Measurements from ENCODE around the gene ABLIM1.

GRCh38 chr10:114575417-114576131 is 82.5 kb downstream of the ABLIM1 start:
- TF ChIP-seq ZNF114 (CRISPR knock-in tag; IDR thresholded peaks at IDR 0.05) (no peak), CTCF (conservative IDR thresholded peaks at IDR 0.05; ENCODE audit: low read depth in 2 of 2) (no peak), EZH2 (IDR thresholded peaks at IDR 0.05; ENCODE audit: low read depth, unreplicated experiment) (no peak), CREB1 (CRISPR knock-in tag; IDR thresholded peaks at IDR 0.05; ENCODE audit: low read depth) (no peak), POLR2AphosphoS5 (IDR thresholded peaks at IDR 0.05; ENCODE audit: low read depth) (no peak), EZH2phosphoT487 (IDR thresholded peaks at IDR 0.05; ENCODE audit: unreplicated experiment) (no peak), JUNB (IDR thresholded peaks at IDR 0.05; ENCODE audit: unreplicated experiment) (no peak)
- TF ChIP-seq, protein P1, sequence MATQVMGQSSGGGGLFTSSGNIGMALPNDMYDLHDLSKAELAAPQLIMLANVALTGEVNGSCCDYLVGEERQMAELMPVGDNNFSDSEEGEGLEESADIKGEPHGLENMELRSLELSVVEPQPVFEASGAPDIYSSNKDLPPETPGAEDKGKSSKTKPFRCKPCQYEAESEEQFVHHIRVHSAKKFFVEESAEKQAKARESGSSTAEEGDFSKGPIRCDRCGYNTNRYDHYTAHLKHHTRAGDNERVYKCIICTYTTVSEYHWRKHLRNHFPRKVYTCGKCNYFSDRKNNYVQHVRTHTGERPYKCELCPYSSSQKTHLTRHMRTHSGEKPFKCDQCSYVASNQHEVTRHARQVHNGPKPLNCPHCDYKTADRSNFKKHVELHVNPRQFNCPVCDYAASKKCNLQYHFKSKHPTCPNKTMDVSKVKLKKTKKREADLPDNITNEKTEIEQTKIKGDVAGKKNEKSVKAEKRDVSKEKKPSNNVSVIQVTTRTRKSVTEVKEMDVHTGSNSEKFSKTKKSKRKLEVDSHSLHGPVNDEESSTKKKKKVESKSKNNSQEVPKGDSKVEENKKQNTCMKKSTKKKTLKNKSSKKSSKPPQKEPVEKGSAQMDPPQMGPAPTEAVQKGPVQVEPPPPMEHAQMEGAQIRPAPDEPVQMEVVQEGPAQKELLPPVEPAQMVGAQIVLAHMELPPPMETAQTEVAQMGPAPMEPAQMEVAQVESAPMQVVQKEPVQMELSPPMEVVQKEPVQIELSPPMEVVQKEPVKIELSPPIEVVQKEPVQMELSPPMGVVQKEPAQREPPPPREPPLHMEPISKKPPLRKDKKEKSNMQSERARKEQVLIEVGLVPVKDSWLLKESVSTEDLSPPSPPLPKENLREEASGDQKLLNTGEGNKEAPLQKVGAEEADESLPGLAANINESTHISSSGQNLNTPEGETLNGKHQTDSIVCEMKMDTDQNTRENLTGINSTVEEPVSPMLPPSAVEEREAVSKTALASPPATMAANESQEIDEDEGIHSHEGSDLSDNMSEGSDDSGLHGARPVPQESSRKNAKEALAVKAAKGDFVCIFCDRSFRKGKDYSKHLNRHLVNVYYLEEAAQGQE (IDR thresholded peaks at IDR 0.05; ENCODE audit: unreplicated experiment): no peak
- TF ChIP-seq, protein P2, sequence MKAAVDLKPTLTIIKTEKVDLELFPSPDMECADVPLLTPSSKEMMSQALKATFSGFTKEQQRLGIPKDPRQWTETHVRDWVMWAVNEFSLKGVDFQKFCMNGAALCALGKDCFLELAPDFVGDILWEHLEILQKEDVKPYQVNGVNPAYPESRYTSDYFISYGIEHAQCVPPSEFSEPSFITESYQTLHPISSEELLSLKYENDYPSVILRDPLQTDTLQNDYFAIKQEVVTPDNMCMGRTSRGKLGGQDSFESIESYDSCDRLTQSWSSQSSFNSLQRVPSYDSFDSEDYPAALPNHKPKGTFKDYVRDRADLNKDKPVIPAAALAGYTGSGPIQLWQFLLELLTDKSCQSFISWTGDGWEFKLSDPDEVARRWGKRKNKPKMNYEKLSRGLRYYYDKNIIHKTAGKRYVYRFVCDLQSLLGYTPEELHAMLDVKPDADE (IDR thresholded peaks at IDR 0.05): no peak
